ENCODE data around the gene C22orf15. TPM values are rescaled to one million over a fixed set of nuclear protein-coding genes. Genes with fewer than 3 reads are reported as not detected.

C22orf15 gene
- total RNA-seq, 2 donors from 2014 or later, result 1.5 to 2.2 TPM

DNA sequence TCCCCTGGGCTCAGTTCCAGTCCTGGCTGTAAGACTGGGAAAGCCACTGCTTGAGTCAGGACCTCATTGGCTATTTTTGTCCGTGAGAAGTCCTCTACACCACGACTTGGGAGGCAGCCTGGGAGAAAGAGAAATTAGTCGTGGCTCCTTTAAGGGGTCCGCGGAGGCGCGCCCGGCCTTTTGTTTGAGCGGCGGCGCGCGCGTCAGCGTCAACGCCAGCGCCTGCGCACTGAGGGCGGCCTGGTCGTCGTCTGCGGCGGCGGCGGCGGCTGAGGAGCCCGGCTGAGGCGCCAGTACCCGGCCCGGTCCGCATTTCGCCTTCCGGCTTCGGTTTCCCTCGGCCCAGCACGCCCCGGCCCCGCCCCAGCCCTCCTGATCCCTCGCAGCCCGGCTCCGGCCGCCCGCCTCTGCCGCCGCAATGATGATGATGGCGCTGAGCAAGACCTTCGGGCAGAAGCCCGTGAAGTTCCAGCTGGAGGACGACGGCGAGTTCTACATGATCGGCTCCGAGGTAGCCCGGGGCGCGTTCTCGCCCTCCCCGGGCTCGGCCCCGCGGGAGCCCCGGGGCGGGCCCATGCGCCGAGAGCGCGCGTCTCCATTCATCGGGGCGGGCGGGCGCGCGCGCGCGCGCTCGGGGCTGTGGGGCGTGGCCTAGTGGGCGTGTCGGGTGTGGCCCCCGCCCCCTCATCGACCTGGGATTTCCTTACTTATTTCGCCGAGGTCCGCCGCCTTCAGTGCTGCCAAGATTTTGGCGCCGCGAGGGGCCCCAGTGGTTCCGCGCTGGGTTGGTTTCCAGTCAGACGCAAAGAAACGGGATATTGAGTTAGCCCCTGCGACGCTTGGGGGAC is 24.2 kb downstream of the C22orf15 start, which contains the start of gene SMARCB1:
SMARCB1 (plus strand) TSS at position 215 of the 848 bp plus-strand sequence; CDS start at position 419, 204 bp downstream.
- DNase-seq, result peak; percentile 95
- H3K9me3 ChIP-seq (ENCODE audit: control insufficient read depth, low read length), result no peaks in the 10 kb centered on the region
- 0% methylated on average over 13 to 97 of the region's 97 CpGs for WGBS, 2 experiments (ENCODE audit: insufficient coverage in 1 of 2, insufficient read length in 1 of 2)
- peaks cover 8% of the 10 kb centered on the region for H3K36me3 ChIP-seq (ENCODE audit: control insufficient read depth, insufficient read depth, low read length)
- peak within 1 kb of the TSS; percentile 98 for H3K9ac ChIP-seq (ENCODE audit: extremely low read depth, low read length, poor library complexity, severe bottlenecking)
- Mint-ChIP-seq H3K4me3 (peak within 1 kb of the TSS; percentile 79), H3K9me3 (no peaks in the 10 kb centered on the region), H3K4me1 (peaks cover 29% of the 10 kb centered on the region), H3K36me3 (ENCODE audit: low read depth) (peaks cover 7% of the 10 kb centered on the region), H3K27me3 (ENCODE audit: insufficient read depth) (no peaks in the 10 kb centered on the region), H3K27ac (peak within 1 kb of the TSS; percentile 92)
- peak within 1 kb of the TSS; percentile 99 for H3K27ac ChIP-seq (ENCODE audit: low read depth, low read length)
- TF ChIP-seq, protein P1, sequence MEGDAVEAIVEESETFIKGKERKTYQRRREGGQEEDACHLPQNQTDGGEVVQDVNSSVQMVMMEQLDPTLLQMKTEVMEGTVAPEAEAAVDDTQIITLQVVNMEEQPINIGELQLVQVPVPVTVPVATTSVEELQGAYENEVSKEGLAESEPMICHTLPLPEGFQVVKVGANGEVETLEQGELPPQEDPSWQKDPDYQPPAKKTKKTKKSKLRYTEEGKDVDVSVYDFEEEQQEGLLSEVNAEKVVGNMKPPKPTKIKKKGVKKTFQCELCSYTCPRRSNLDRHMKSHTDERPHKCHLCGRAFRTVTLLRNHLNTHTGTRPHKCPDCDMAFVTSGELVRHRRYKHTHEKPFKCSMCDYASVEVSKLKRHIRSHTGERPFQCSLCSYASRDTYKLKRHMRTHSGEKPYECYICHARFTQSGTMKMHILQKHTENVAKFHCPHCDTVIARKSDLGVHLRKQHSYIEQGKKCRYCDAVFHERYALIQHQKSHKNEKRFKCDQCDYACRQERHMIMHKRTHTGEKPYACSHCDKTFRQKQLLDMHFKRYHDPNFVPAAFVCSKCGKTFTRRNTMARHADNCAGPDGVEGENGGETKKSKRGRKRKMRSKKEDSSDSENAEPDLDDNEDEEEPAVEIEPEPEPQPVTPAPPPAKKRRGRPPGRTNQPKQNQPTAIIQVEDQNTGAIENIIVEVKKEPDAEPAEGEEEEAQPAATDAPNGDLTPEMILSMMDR (conservative IDR thresholded peaks at IDR 0.05), result no peak
- peak within 1 kb of the TSS; percentile 94 for H3K4me3 ChIP-seq (ENCODE audit: low read length)
- no peaks in the 10 kb centered on the region for H3K27me3 ChIP-seq (ENCODE audit: control insufficient read depth, insufficient read depth, low read length, poor library complexity, severe bottlenecking)
- H3K4me1 ChIP-seq (ENCODE audit: control insufficient read depth, insufficient read depth, low read length), result peaks cover 13% of the 10 kb centered on the region

DNA sequence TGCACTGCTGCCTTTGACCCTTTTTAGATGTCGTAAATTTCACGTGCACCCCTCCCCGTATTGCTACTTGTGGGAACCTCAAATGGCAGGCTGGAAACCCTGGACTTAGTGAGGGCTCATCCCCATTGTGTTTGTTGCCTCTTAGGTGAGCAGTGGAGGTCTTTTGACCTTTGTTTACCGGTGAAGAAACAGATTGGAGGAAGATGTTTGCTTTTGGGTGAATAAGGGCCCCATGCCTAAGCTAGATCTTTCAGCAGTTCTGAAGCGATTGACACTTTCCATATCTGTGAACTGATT is 24.8 kb downstream of the C22orf15 start:
- peak overlapping the region; percentile 98 for H3K9ac ChIP-seq (ENCODE audit: extremely low read depth, low read length, poor library complexity, severe bottlenecking)
- TF ChIP-seq, protein P1 (conservative IDR thresholded peaks at IDR 0.05), result no peak
- Mint-ChIP-seq H3K4me1 (peaks cover 31% of the 10 kb centered on the region), H3K4me3 (peak overlapping the region; percentile 79), H3K36me3 (ENCODE audit: low read depth) (peaks cover 12% of the 10 kb centered on the region), H3K27ac (peak overlapping the region; percentile 91), H3K27me3 (ENCODE audit: insufficient read depth) (no peaks in the 10 kb centered on the region), H3K9me3 (no peaks in the 10 kb centered on the region)
- peaks cover 14% of the 10 kb centered on the region for H3K36me3 ChIP-seq (ENCODE audit: control insufficient read depth, insufficient read depth, low read length)
- peak overlapping the region; percentile 37 for H3K27ac ChIP-seq (ENCODE audit: low read depth, low read length)
- DNase-seq, result no peak
- peak overlapping the region; percentile 94 for H3K4me3 ChIP-seq (ENCODE audit: low read length)
- H3K4me1 ChIP-seq (ENCODE audit: control insufficient read depth, insufficient read depth, low read length), result peaks cover 19% of the 10 kb centered on the region
- 2 to 5% methylated on average over 5 of the region's 5 CpGs for WGBS, 2 experiments (ENCODE audit: insufficient coverage in 1 of 2, insufficient read length in 1 of 2)
- no peaks in the 10 kb centered on the region for H3K9me3 ChIP-seq (ENCODE audit: control insufficient read depth, low read length)
- no peaks in the 10 kb centered on the region for H3K27me3 ChIP-seq (ENCODE audit: control insufficient read depth, insufficient read depth, low read length, poor library complexity, severe bottlenecking)

DNA sequence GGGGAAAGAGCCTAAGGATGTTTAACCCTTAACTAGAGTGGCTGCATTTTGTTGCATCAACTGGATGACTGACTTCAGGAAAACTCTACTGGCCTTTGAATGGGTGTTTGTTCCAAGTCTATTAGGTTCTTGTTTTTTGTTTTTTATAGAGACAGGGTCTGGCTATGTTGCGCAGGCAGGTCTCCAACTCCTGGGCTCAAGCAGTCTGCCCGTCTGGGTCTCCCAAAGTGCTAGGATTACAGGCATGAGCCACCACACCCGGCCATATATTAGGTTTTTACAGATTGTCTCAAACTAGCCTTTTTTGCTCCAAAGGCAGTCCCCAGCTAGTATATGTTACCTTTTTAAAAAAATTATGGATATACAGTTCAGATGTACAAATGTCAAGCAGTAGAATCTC is 25.1 kb downstream of the C22orf15 start:
- Histone ChIP-seq H3K9ac (ENCODE audit: extremely low read depth, low read length, poor library complexity, severe bottlenecking) (peak overlapping the region; percentile 98), H3K9me3 (ENCODE audit: control insufficient read depth, low read length) (no peaks in the 10 kb centered on the region), H3K27me3 (ENCODE audit: control insufficient read depth, insufficient read depth, low read length, poor library complexity, severe bottlenecking) (no peaks in the 10 kb centered on the region), H3K27ac (ENCODE audit: low read depth, low read length) (no peak overlapping the region), H3K36me3 (ENCODE audit: control insufficient read depth, insufficient read depth, low read length) (peaks cover 17% of the 10 kb centered on the region), H3K4me3 (ENCODE audit: low read length) (peak overlapping the region; percentile 94), H3K4me1 (ENCODE audit: control insufficient read depth, insufficient read depth, low read length) (peaks cover 19% of the 10 kb centered on the region)
- peak overlapping the region; percentile 91 for H3K27ac Mint-ChIP-seq
- no peak for DNase-seq
- H3K4me3 Mint-ChIP-seq, result peak overlapping the region; percentile 79
- peaks cover 35% of the 10 kb centered on the region for H3K4me1 Mint-ChIP-seq
- H3K9me3 Mint-ChIP-seq, result no peaks in the 10 kb centered on the region
- H3K36me3 Mint-ChIP-seq (ENCODE audit: low read depth), result peaks cover 16% of the 10 kb centered on the region
- 72 to 100% methylated on average over 1 to 3 of the region's 3 CpGs for WGBS, 2 experiments (ENCODE audit: insufficient coverage in 1 of 2, insufficient read length in 1 of 2)
- H3K27me3 Mint-ChIP-seq (ENCODE audit: insufficient read depth), result no peaks in the 10 kb centered on the region
- TF ChIP-seq, protein P1 (conservative IDR thresholded peaks at IDR 0.05), result no peak
